GM21786 (cell line): ENCODE data around the gene TNKS1BP1.
A peak's percentile ranks its signal among the peaks of the same experiment; 100 is the strongest.
"Not testable (repeated sequence)": the region's sequence is repeated elsewhere in the genome, so short reads cannot be mapped to it uniquely, and the experiment has no call there.

ENCODE experiments used
- ATAC-seq: cut with Tn5 transposase; IDR thresholded peaks from one replicate; pipeline ENCODE4 v1.9.1; 2021; ENCODE audit not compliant: unreplicated experiment

The TNKS1BP1 gene

DNA sequence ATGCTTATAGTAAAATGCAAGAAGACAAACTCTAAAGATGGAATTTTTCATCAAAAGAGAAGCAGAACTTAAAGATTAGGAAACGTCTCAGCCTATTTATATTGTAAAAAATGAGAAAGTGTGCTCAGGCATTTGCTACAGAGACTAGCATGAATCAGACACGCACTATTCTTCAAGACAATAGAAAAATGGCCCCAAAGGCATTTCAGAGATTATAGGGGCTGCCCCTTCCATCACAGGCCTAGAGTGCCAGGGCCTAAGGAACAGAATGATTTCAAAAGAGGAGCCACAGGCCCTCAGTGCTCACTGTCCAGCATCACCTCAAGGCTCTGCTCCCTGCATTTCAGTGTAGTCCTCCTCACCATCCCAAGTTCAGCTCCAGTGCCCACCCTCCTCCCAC, 27.5 kb downstream of the TNKS1BP1 start:
- ATAC-seq = no peak

GRCh38 chr11:57296205-57296604, 28.5 kb downstream of the TNKS1BP1 start:
- not testable (repeated sequence) for ATAC-seq

- ATAC-seq = no peak
Observed at GRCh38 chr11:57294225-57295131, 30.3 kb downstream of the TNKS1BP1 start.

GRCh38 chr11:57290288-57290687, 34.5 kb downstream of the TNKS1BP1 start:
- ATAC-seq = no peak

GRCh38 chr11:57288771-57289579, 35.8 kb downstream of the TNKS1BP1 start:
- ATAC-seq = no peak

DNA sequence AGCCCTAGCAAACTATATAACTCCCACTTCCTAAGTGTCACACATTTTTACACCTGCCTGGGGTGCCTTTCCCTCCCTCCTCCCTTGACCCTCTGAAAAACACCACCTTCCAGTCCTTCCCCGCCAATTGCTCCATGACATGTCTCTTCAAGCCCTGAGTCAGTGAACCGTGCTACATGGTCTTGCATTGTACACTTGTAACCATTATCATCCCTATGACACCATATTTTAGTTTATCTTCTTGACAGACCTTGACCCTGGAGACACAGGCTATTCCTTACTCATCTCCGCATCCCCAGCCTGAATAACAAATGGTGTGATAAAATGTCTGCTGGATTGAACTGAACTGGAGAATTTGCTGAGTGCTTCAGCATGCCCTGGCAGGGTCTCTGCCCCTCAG, 36.9 kb downstream of the TNKS1BP1 start:
- ATAC-seq = no peak

DNA sequence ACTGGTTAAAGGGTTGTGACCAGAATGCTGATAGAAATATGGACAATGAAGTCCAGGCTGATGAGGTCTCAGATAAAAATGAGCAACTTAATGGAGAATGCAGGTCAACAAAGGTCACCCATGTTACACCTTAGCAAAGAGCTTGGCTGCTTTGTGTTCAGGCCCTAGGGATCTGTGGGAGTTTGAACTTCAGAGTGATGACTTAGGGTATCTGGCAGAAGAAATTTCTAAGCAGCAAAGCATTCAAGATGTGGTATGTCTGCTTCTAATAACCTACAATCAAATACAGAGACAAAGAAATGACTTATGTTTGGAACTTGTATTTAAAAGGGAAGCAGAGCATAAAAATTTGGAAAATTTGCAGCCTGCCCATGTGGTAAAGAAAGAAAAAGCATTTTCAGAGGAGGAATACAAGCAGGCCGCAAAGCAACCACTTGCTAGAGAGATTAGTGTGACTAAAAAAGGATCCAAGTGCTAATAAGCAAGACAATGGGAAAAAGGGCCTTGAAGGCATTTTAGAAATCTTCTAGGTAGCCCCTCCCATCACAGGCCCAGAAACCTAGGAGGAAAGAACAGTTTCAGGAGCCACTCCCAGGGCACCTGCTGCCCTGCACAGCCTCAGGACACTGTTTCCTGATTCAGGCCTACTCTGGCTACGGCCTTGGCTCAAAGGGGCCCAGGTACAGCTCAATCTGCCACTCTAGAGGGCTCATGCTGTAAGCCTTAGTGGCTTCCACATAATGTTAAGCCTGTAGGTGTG, 41.3 kb downstream of the TNKS1BP1 start:
- ATAC-seq = no peak

- ATAC-seq = not testable (repeated sequence)
Observed at GRCh38 chr11:57281546-57281945, 43.2 kb downstream of the TNKS1BP1 start.

DNA sequence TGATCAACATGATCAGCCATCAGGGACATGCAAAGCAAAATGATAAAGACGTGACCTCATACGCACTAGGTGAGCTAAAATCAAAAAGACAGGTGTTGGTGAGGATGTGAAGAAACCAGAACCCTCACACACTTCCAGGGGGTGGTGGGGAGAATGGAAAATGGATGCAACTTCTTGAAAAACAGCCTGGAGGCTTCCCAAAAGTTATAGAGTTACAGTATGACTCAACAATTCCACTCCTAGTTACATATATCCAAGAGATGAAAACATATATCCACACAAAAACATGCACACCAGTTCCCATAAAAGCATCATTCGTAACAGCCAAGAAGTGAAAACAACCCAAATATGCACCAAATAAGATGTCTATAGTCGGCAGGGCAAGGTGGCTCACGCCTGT, 45.6 kb downstream of the TNKS1BP1 start:
- no peak for ATAC-seq

GRCh38 chr11:57278721-57279095, 46.0 kb downstream of the TNKS1BP1 start:
- no peak for ATAC-seq

DNA sequence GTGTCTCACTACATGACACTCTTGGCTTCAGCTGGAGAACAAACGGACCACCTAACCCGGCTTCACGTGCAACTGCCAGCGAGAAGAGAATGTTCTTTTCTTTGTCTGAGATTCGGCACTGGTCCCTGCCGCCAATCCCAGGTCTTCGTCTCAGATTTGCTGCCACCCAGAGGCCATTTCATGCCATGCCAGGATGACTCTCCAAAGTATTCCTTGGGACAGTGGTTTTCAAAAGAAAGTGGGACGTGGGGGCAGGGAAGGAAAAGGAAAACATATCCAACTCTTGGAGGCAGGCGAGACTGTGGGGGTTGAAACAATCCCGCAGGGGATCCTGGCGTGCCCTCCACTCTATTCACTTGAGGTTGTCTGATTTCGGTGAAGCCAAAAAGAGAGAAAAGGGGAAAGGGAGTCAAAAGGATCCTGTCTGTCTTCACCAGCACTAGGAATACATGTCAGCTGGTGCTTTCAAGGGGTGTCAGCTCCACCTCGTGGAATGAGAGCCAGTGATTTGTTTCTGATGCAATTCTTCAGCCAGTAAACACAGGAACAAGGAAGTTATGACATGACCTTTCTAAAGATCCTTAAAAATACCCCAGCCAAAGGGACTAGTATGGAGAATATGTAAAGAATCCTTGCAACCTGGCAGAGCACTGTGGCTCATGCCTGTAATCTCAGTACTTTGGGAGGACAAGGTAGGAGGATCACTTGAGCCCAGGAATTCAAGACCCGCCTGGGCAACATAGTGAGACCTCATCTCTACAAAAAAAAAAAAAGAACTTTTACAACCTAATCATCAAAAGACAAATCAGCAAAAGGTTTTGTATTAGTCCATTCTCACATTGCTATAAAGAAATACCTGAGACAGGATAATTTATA, 46.7 kb downstream of the TNKS1BP1 start:
- peak; percentile 60 for ATAC-seq

DNA sequence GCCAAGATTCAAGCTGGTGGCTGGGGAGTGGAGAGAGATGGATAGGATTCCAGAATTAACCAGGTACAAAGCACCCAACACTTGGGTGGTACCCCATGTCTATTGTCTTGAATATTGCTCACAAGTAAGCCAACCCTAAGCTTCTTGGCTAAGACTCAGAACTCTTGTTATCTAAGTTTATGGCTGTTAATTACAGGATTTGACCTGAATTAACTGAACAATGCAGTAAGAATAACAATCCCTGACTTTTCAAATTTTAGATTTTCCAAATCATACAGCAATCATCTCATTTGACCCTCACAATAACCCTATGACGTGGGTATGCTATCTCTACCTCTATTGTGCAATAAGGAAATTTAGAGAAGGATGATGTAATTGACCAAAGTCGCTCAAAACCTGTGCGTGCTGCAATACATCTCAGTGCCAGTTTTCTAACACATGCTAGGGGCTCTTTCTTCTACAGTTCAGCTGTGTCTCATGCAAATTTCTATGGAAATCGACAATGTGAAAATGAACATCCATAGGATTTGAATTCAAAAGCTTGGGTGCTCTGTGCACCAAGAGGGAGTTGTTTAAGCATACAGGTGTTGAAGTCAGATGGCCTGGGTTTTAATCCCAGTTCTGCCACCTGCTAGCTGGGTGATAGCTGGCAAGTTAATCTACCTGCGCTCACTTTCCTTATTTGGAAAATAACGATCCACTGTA, 47.6 kb downstream of the TNKS1BP1 start:
- no peak for ATAC-seq

DNA sequence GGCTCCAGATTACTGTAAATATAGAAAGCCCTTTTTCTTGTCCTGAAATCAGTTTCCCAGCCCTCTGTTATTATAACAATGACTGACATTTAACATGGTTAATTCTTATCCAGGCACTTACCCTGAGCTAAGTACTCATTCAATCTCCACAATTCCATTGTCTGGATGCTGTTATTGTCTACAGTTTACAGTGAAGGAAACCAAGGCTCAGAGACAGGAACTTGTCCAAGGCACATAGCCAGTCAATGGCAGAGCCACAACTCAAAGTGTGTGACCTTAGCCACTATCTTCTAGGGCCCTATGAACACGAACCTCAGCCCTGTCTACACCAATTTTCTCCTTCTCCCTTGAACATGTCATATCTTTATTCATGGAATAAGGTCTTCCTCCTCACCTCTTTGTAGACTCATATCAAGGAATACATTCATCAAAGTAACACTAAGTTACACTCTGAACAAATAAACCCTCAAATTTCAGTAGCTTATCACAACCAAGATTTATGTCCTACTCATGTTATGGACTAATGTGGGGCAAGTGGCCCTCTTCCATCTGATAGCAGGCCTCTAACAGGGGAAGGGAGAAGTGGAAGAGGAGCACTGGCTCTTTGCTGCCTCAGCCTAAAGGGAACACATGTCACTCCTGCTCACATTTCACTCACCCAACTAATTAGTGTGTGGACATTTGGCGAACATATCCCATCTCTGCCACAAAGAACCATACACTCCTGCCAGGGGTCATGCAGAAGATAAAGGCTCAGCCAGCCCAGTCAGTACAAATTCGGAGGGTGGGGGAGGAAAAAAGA, 48.4 kb downstream of the TNKS1BP1 start:
- ATAC-seq = no peak

GRCh38 chr11:57275582-57275981, 49.2 kb downstream of the TNKS1BP1 start:
- ATAC-seq = no peak

GRCh38 chr11:57274904-57275498, 49.8 kb downstream of the TNKS1BP1 start:
- ATAC-seq = no peak

- no peak for ATAC-seq
Observed at GRCh38 chr11:57273448-57274058, 51.2 kb downstream of the TNKS1BP1 start.

DNA sequence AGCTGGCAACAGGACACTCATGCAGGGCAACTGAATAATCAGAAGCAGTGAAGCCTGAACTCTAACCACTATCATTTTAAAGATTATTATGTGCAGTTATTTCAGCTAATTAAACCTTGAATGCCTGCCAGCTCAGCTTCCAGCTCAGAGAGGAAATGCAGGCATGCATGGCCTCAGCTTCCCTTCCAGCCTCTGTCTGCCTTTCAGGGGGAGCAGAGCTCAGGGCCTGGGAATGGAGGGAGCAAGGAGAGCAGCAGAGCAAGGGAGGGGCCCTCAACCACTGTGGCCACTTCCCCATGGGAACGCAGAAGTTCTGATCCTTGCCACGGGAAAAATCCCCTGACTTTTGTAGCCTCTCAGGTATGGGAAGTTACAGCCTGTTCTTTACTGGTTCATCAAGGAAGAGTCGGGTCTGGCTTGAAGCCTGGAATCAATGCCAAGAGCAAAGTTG, 55.2 kb downstream of the TNKS1BP1 start:
- ATAC-seq = no peak

DNA sequence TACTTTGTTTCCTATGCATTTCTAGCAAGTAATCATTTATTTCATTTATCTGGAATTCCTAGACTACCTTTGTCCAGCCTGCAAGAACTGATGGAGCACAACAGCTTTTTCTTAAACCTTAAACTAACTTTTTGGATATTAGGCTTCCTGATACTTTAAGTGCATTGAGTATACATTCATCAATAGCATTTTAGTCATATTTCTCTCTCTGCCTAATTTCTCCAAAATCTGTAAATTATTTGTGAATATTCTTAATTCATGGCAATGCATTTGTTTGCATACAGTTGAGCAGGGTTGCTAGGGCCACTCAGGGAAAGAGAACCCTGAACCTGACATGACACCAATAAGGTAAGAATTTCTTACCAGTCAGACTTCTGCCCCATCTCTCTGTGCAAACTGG, 58.6 kb downstream of the TNKS1BP1 start:
- ATAC-seq = no peak
